Hindlimb muscle (tissue), 1 donor: ENCODE data around the gene LYSMD3. TPM values are rescaled to one million over a fixed set of nuclear protein-coding genes. Genes with fewer than 3 reads are reported as not detected.

Experiments used
- DNase-seq: peaks from one replicate; pipeline ENCODE4 v3.0.0-alpha.2; 2013
- polyA plus RNA-seq: library from polyadenylated mRNA; unstranded; fragments of 120-200 nt; gene quantifications from one replicate; pipeline ENCODE4 v1.2.1, GENCODE V29; 2013; ENCODE audit not compliant: insufficient read length

Gene LYSMD3
- polyA plus RNA-seq, 1 donor: 14.3 TPM

- no peak for DNase-seq
Measured at GRCh38 chr5:90479611-90480385, 49.6 kb downstream of the LYSMD3 start.

GRCh38 chr5:90477621-90478215, 51.7 kb downstream of the LYSMD3 start:
- peak; percentile 9 for DNase-seq

- DNase-seq: no peak
Measured at GRCh38 chr5:90477073-90477472, 52.3 kb downstream of the LYSMD3 start.

- no peak for DNase-seq
Measured at GRCh38 chr5:90476391-90476790, 53.0 kb downstream of the LYSMD3 start.

- no peak for DNase-seq
Measured at GRCh38 chr5:90475436-90475980, 53.9 kb downstream of the LYSMD3 start.

- DNase-seq: peak; percentile 90
Measured at GRCh38 chr5:90474235-90475107, 54.9 kb downstream of the LYSMD3 start, which contains the start of the genes MBLAC2 and POLR3G. MBLAC2 (minus strand) TSS chr5:90474771; CDS start chr5:90474292, 479 bp downstream. POLR3G (plus strand) TSS chr5:90474864; CDS start chr5:90485568, 10,704 bp downstream.

- DNase-seq: peak; percentile 50
Measured at GRCh38 chr5:90473396-90474234, 55.8 kb downstream of the LYSMD3 start.

GRCh38 chr5:90472783-90473395, 56.5 kb downstream of the LYSMD3 start:
- no peak for DNase-seq

Other genes starting within 250 kb of the LYSMD3 start
- gene CETN3, start 119.8 kb downstream of the LYSMD3 start, polyA plus RNA-seq: 27.9 TPM
- 5.4 TPM for gene MBLAC2, start 54.8 kb downstream of the LYSMD3 start, polyA plus RNA-seq
- 2.4 TPM for gene POLR3G, start 54.7 kb downstream of the LYSMD3 start, polyA plus RNA-seq
- 1.1 TPM for gene ADGRV1, start 29.2 kb upstream of the LYSMD3 start, polyA plus RNA-seq